ELF-1 (cell line): ENCODE data around the gene GNA14.
"Not testable (repeated sequence)": the region's sequence is repeated elsewhere in the genome, so short reads cannot be mapped to it uniquely, and the experiment has no call there.

ENCODE experiments used
- DNase-seq: peaks from one replicate; pipeline ENCODE4 v3.0.0-alpha.2; 2016; ENCODE audit warnings: low read depth, low spot score

The GNA14 gene

DNA sequence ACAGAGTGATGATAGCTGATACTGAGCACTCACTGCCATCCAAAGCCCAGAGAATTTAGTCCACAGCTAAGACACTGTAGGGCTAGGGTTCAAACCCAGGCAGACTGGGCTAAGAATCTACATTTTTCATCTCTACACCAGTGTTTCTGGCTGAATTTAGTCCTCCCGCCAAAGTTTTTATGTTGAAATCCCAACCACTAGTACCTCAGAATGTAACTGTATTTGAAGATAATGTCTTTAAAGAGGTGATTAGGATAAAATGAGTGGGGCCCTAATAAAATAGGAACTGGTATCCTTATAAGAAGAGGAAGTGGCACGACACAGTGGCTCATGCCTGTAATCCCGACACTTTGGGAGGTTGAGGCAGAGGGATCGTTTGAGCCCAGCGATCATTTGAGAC is 4.3 kb downstream of the GNA14 start:
- DNase-seq: no peak

DNA sequence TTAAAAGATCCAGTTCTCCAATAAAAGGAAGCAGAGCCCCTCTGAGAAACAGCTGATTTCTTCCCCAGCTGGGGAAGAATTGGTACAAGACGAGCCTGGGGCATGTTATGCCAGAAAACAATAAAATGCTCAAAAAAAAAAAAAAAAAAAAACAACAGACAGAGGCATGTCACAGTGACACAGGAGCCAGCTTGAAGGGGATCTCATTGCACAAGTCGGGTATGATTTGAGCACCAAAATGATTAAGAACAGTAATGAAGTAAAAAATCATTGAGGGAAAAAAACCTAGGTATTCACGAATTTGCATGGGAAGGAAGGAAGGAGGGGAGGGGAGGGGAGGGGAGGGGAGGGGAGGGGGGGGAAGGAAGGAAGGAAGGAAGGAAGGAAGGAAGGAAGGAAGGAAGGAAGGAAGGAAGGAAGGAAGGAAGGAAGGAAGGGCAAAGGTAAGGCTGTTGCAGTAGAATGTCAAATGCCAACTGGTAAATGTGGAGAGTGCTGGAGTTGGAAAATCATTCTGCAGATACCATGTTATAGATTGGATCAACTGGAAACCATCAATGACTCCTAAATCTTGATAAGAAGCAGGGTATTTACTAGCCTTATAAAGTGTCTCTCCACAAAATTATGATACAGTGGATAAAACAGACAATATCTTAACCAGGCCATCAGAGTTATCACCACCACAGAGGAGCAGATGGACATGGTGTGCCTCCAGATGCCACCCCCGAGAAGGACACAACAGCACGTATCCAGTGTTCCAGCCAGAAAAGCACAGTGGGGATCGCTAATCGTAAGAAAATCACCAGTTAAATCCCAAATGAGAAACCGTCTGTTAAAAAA is 7.2 kb downstream of the GNA14 start:
- no peak for DNase-seq

DNA sequence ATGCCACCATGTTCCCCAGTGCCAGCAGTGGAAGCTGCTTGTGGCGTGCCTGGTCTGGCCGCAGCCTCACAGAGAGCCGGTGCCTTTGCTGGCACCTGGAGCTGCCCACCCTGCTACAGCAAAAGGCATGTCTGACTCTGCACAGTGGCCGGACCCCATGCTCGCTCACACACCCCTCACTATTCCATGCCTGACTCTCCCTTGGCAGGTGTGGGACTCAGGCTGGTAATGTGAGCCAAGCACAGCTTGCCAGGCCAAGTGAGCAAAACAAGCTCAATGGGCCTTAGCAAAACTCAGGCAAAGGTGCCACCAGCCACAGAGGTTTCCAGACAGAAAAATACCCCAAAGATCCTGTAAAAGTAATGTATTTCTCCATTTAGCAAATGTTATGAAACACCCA is 15.5 kb downstream of the GNA14 start:
- DNase-seq: no peak

DNA sequence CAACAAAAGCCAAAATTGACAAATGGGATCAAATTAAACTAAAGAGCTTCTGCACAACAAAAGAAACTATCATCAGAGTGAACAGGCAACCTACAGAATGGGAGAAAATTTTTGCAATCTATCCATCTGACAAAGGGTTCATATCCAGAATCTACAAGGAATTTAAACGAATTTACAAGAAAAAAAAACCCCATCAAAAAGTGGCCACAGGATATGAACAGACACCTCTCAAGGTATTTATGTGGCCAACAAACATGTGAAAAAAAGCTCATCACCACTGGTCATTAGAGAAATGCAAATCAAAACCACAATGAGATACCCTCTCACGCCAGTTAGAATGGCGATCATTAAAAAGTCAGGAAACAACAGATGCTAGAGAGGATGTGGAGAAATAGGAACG is 19.3 kb downstream of the GNA14 start:
- DNase-seq: not testable (repeated sequence)

DNA sequence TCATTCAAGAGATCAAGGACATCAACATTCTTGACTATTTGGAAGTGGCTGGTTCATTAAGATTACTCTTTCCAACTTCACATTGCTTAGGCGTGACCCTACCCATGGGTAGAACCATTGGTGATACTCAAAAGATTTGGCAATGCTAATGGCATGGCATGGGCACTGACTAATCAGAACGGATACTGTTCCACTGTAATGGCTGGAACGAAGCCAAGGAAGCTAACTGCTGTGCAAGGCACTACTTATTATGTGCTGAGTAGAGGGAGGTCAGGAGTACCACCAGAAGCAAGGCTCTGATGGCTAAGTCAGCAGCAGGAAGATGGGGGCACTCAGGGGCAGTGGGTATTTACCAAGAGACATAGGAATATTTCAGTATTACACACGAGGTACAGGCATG is 31.9 kb downstream of the GNA14 start:
- no peak for DNase-seq

DNA sequence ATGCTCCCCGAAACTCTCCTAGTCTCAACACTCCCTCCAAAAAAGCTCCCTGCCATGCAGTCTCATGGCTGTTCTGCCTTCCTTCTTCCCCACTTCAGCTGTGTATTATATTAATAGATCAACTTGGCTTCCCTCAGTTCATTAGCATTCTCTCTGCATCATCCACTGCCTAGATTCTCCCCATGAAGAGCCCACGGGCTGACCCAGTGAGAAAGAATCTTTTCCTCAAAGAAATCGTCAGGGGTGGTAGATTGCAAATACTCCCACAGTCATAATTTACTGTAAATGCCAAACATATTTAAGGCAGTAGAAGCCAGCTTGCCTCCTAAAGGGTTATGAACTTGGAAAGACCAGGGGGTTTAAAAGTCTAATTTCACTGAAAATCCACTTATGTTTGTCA is 33.5 kb downstream of the GNA14 start:
- DNase-seq: no peak

DNA sequence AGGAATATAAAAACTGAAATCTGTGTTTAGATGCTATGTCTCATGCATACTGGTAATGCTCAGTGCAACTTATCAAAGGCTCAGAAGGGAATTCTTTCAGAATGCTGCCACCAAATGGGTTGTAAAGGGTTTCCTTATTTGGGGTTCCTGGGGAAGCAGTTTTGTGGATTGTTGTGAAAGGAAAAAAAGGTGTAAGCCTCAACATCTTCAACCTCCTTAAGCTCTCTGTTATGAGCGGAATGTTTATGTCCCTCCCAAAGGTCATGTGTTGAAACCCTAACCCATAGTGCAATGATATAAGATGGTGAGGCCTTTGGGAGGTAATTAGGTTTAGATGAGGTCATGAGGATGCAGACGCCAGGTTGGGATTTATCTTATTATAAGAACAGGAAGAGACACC is 41.6 kb downstream of the GNA14 start:
- DNase-seq: no peak

DNA sequence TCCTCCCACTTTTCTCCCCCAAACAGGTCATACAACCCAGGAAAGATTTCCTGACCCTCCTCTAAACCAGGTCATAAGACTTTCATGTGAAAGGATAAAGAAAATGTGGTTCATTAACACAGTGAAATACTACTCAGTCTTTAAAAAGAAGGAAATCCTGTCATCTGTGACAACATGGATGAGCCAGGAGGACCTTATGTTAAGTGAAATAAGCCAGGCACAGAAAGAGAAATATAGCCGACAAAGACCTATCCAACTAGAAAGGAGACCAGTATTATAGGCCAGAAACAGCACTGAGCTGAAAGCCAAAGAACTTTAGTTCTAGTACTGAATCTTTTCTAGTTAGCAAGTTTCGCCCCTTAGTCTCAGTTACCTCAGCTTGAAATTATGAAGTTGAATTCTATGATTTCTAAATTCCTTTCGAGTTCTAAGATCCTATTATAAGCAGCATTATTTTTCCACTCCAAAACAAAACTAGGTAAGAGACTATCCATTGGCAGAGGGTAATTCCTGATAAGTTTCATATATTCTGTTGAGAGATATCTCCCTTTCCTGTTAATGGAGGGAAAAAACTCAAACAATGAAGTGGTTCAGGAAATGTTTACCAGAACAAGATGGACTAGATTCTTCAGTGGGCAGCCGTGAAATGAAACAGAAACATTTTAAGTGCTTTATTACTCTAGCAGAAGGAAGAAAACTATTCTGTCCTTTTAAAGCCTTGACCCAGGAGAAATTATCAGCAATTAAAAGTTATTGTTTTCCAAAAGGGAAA is 42.5 kb downstream of the GNA14 start:
- no peak for DNase-seq

DNA sequence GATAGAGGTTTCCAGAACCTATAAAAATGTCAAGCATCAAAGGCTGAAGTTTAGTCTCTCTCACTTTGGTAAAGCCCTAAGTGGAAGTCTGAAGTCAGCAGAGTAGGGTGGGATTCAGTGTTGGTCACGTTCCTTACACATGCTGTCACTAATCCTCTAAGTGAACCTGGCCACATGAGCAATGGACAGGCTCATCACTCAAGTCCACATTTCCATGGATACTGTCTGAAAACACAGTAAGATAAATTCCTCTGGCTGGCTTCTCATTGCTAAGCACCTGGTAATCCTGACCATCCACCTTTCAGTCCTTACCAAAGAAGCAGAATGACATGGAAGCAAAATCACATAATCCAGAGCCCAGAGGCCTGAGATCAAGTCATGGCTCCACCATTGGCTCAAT is 43.8 kb downstream of the GNA14 start:
- peak; percentile 44 for DNase-seq

DNA sequence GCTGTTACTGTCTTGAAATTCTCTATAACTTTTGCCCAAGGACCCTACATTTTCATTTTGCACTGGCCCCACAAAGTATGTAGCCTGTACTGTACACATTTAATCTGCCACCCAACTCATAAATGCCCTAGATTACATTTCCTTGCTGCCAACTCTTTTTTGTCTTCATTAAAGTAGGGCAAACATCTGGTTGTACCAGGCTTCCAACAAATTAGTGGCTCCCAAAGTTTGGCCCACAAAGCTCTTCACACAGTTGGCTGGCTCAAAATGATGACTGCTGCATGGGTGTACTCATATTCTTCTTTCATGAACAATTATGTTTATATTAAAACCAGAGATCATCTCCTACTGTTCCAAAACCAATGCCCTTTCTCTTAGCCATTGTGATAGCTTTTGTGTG is 45.3 kb downstream of the GNA14 start:
- no peak for DNase-seq

DNA sequence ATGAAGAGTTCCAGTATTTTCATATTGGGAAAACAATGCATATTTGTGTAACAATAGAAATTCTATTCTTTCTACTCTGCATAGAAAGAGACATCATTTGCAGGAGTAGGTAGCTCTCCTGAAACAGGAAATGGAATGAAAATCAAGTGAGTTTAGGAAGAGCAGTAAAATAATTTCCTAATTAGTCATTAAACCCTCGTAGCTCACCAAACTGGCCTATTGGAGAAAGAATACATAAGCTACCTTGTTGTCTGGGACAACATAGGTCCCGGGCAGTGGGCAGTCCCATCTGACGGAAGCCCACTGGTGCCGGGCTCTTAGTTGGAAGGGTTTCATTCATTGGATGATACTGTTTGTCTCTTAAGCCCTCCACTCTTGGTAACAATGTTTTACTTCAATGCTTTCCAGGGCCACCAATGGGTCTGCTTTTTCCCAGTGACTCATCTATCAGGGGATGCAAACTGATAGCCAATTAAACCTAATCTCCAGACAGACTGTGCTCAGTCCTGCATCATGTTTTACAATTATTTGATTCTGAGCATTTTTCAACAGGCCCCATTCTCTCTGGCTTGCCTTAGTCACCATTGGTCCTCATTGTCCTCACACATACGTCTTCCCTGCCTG is 46.5 kb downstream of the GNA14 start:
- DNase-seq: no peak

DNA sequence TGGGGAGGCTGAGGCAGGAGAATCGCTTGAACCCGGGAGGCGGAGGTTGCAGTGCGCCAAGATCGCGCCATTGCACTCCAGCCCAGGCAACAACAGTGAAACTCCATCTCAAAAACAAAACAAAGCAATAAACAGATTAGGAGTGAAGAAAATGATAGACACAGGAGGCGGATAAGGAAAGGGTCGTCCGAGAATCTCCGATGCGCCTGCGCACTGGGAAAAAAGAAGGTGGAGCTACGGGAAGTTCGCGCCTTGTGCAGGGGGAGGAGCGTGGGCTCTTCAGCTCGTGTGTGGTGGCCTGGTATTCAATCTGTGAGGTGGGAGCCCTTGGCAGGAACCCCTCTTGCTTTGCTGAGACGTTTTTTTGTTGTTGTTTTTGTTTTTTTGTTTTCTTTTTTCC is 47.3 kb downstream of the GNA14 start:
- no peak for DNase-seq

DNA sequence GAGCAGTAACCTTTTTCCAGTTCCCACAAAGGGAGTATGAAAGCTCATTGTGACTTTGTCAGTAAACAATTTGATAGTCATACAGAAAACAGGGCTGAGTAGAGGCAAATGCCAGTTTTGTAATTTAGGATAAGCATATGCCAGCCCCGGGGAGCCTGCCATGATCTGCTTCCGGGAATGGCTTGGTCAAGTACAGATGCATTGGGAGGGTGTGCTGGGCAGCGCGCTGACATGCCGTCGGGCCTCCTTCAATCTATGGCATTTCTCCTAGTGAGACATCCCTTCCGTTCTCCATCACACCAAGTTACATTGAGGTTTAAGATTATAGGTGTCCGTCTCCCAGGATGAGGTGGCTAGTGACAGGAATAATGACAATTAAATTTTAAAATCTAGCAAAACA is 48.6 kb downstream of the GNA14 start:
- DNase-seq: no peak

DNA sequence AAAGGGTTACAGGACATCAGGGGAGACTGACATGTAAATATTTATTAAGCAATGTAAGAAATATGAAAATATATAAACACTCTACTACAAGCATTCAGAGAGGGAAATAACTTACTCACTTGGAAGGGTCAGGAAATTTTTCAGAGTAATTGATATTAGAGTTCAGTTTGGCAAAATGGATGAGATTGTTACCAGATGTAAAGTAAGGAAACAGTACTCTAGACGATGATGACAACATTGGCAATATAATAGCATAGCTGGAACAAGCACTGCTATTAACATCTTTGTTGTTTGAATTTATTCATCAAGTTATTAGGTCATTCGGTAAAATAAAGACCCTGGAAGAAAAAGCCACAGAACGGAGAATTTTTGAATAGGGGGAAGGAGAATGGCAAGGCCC is 49.1 kb downstream of the GNA14 start:
- no peak for DNase-seq

DNA sequence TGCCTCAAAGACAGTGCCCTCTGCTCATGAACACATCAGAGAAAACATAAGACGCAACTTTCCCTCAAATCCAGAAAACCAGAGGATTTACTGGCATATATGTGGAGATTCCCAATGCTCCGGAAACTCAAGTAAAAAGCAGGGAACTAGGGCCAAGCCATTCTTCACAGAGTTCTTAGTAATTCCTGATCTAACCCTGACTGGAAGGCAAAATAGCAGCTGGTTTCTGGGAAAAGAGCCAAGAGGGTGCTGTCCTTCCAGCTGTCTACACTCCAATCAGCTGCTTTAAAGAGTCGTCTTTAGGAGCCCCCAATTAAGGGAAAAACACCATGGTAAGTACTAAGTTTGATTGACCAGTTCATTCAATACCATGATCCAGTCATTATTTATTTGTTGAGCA is 49.6 kb downstream of the GNA14 start:
- DNase-seq: no peak

DNA sequence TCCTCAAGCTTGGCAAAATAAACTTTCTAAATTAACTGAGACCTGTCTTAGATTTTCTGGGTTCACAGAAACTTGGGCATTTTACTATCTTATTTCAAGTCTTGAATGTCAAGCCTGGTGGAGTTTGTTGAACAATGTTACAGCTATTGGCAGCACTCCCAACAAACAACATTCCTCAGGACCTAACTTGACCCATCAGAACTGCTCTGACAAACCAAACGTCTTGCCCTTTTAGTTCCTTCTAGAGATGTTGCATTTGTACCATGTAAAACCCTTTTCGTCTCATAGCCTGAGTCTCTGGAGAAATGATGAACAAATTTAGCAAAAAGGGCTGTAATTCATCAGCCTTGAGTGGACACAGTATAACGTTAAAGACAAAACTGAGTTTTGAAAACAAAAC is 51.1 kb downstream of the GNA14 start:
- no peak for DNase-seq

DNA sequence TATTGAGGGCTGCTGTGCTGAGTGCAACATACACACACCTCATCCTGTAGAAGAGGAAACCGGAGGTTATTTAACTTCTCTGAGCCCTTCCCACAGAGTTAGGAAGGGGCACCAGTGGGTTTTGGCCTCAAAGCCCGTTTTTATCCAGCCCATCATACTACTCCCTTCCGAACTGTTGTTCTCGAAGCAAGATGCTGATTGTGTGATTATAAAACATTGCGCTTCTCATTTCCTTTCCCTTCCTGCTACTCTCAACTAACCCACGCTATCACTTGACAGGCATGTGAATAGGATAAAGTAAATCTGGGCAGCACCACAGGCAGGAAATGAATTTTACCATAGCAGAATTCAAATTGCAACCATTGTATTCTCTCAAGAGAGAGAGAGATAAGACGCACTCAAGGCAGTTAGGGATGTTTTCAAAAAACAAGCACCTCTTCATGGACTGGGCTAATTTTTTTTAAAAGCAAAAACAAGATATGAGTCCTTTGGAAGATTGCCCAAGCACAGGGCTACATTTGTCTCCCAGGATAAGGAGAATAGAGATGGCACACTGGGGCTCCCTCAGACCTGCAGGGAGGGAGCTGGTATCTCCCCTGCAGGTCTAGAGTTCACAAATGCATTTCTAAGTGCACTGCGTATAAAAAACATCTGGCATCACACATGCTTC is 52.6 kb downstream of the GNA14 start:
- DNase-seq: no peak

DNA sequence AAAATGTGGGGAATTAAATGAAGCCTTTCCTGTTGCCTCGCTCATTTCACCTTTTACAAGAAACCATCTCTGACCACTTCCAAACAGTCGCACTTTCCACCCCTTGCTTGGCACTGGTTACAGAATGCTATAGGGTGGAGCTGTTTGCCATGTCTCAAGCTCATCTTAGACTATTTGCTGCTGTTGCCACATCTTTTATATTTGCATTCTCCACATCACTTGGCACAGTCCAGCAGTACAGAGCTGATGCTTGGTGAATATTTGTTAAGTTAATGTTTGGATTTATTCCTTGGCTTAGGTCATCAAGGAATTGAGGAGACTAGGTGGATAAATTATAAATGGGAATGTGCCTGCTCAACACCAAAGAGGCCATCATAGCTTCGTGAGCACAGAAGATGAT is 53.2 kb downstream of the GNA14 start:
- no peak for DNase-seq

DNA sequence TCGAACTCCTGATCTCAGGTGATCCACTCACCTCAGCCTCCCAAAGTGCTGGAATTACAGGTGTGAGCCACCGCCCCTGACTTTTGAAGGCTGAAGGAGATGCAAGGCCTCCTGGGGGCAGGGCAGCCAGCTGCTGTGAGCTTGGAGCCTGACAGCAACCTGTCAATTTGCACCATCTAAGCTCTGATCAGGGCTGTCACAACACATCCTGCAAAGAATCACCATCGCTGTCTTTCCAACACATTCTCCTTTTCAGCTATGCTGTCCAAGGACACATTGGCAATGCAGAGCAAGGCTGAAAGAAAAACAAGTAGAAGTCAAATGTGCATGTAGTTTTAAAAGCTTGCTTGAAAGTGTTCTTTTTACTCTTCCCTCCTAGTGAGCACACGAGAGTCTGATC is 54.6 kb downstream of the GNA14 start:
- no peak for DNase-seq

DNA sequence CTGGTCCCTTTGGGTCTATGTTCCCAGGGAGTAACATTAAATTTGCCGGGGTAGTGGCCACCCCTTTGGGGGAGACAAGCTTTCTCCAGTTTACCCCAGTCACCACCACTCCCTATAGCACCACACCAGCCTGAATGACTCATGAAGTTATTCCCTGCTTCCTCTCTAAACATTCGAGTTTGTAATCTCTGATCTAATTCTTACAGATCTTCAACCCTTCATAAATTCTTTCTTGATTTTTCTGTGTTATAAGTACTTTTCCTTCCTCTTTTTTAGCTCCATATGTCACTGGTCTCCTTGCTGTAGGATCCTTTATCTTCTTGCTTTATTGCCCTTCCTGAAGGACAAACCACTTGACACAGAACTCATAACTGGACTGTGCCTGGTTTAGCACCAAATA is 55.6 kb downstream of the GNA14 start:
- DNase-seq: no peak

DNA sequence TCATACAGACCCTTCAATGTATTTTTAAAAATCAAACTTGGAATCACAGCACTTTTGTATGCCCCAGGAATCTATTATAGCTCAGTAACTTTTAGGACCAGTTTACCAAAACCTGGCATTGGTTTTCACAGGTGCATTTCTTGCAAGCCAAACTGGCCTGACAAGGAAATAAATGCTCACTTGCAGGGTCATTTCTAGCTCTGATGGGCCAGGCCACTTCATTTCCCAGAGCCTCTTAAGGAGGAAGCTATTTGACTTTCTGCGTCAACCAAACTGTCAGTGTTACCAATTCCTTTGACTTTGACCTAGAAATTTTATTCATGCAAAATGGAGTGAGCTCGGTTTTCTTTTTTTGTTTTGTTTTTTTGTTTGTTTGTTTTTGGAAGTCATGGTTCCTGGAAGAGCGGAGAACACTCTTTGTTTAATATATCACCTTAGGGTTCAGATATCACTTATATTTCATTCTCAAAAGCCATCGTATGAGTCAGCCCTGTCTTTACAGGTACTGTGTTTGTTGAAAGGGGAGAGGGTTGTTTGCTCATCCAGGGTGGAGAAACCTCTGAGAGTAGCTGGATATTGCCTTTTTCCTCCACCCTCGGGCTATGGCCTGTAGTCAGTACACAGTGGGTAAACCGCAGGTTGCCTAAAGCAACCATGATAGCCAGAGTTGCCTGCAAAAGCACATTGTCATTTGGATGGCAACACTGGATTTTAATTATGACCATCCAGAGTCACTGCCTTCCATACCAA is 58.9 kb downstream of the GNA14 start:
- DNase-seq: no peak
